GM23338 (cell line): ENCODE results near the gene LRP10. TPM values are rescaled to one million over a fixed set of nuclear protein-coding genes. Genes with fewer than 3 reads are reported as not detected.
"Not testable (repeated sequence)": the region's sequence is repeated elsewhere in the genome, so short reads cannot be mapped to it uniquely, and the experiment has no call there.

Source experiments
- ATAC-seq: fragments of 200-7000 bp; cut with Tn5 transposase; 3 replicates; pipeline ENCODE4 v1.9.1; 2020
- DNase-seq: peaks from one replicate; pipeline ENCODE4 v3.0.0-alpha.2; 2015; ENCODE audit warnings: low spot score
- H2AFZ ChIP-seq: fragments of 200-600 bp; sonication (generic); 2 replicates; pipeline ENCODE4 v1.8.0; 2016; ENCODE audit warnings: antibody characterized with exemption, mild to moderate bottlenecking, moderate library complexity
- H3F3A ChIP-seq: fragments of 200-600 bp; sonication (generic); replicated peaks from 2 replicates; pipeline ENCODE4 v1.8.0; 2017; ENCODE audit warnings: antibody characterized with exemption, mixed run types, low read depth
- H3K27ac ChIP-seq: fragments of 200-600 bp; sonication (generic); 2 replicates; pipeline ENCODE4 v1.6.1; 2016; ENCODE audit warnings: low read depth
- H3K27me3 ChIP-seq: fragments of 200-600 bp; sonication (generic); 2 replicates; pipeline ENCODE4 v1.8.0; 2016; ENCODE audit warnings: mild to moderate bottlenecking, mixed run types, moderate library complexity; ENCODE audit not compliant: insufficient read depth
- H3K36me3 ChIP-seq: fragments of 200-600 bp; sonication (generic); 2 replicates; pipeline ENCODE4 v1.8.0; 2016; ENCODE audit warnings: mild to moderate bottlenecking; ENCODE audit not compliant: insufficient read depth
- H3K4me1 ChIP-seq: fragments of 200-600 bp; sonication (generic); 2 replicates; pipeline ENCODE4 v1.8.0; 2016; ENCODE audit warnings: mild to moderate bottlenecking, moderate library complexity; ENCODE audit not compliant: insufficient read depth
- H3K4me2 ChIP-seq: fragments of 200-600 bp; sonication (generic); 2 replicates; pipeline ENCODE4 v1.7.1; 2017; ENCODE audit warnings: mixed run types
- H3K4me3 ChIP-seq: fragments of 200-600 bp; sonication (generic); 2 replicates; pipeline ENCODE4 v1.6.1; 2016; ENCODE audit warnings: mixed run types
- H3K79me2 ChIP-seq: fragments of 200-600 bp; sonication (generic); replicated peaks from 2 replicates; pipeline ENCODE4 v1.8.0; 2017; ENCODE audit warnings: mild to moderate bottlenecking; ENCODE audit not compliant: insufficient read depth
- H3K9me2 ChIP-seq: fragments of 200-600 bp; sonication (generic); 2 replicates; pipeline ENCODE4 v1.8.0; 2017; ENCODE audit not compliant: insufficient read depth
- H4K20me1 ChIP-seq: fragments of 200-600 bp; sonication (generic); replicated peaks from 2 replicates; pipeline ENCODE4 v1.8.0; 2017; ENCODE audit warnings: mild to moderate bottlenecking; ENCODE audit not compliant: insufficient read depth
- H3K27ac Mint-ChIP-seq: 2 replicates; pipeline ENCODE4 v1.8.0; 2020; ENCODE audit warnings: inconsistent platforms, mild to moderate bottlenecking, moderate library complexity, mixed read lengths
- H3K27me3 Mint-ChIP-seq: 3 replicates; pipeline ENCODE4 v1.8.0; 2022; ENCODE audit warnings: low read depth, mild to moderate bottlenecking, moderate library complexity, mixed read lengths, inconsistent platforms; ENCODE audit not compliant: insufficient read depth, poor library complexity
- H3K36me3 Mint-ChIP-seq: 3 replicates; pipeline ENCODE4 v1.8.0; 2021; ENCODE audit warnings: low read depth, mild to moderate bottlenecking, inconsistent platforms, moderate library complexity, mixed read lengths
- H3K4me1 Mint-ChIP-seq: 3 replicates; pipeline ENCODE4 v1.8.0; 2020; ENCODE audit warnings: mild to moderate bottlenecking, inconsistent platforms, mixed read lengths
- H3K4me3 Mint-ChIP-seq: 3 replicates; pipeline ENCODE4 v1.8.0; 2021; ENCODE audit warnings: moderate library complexity, mild to moderate bottlenecking, inconsistent platforms, mixed read lengths
- H3K9me3 Mint-ChIP-seq: 3 replicates; pipeline ENCODE4 v1.8.0; 2020; ENCODE audit warnings: moderate library complexity, mild to moderate bottlenecking, inconsistent platforms, mixed read lengths
- CTCF ChIP-seq, 2 experiments: fragments of 200-600 bp in 1 of 2; sonication (generic) in 1 of 2; conservative IDR thresholded peaks; 2 replicates each; pipeline versions ENCODE4 v1.5.1 to v1.6.1; 2016 to 2017; ENCODE audit warnings: antibody characterized with exemption in 2 of 2, low read depth in 2 of 2, mild to moderate bottlenecking in 2 of 2, moderate library complexity in 1 of 2
- NANOG ChIP-seq: IDR thresholded peaks from 2 replicates; pipeline ENCODE4 v1.6.1; 2016; ENCODE audit warnings: antibody characterized with exemption, borderline replicate concordance
- POLR2AphosphoS5 ChIP-seq: IDR thresholded peaks from 2 replicates; pipeline ENCODE4 v1.6.1; 2016; ENCODE audit warnings: antibody characterized with exemption, low read depth
- REST ChIP-seq: IDR thresholded peaks from one replicate; pipeline ENCODE4 v1.6.1; 2018; ENCODE audit warnings: antibody characterized with exemption; ENCODE audit not compliant: unreplicated experiment
- ZNF114 ChIP-seq: fragments of 250-450 bp; sonication (Bioruptor Pico); IDR thresholded peaks from 2 replicates; pipeline ENCODE4 v1.5.0; 2020; ENCODE audit warnings: mild to moderate bottlenecking, moderate library complexity
- polyA plus RNA-seq: library from polyadenylated mRNA; unstranded; fragments of >200 nt; fragmentation: Nextera tagmentation; extraction: Ambion mirVana; gene quantifications from 2 replicates; pipeline ENCODE4 v1.2.1, GENCODE V29; 2016
- total RNA-seq: library from RNA; depleted of rRNA; stranded (reverse); fragments of >200 nt; shearing (Covaris generic); gene quantifications from 2 replicates; pipeline ENCODE4 v1.2.3, GENCODE V29; 2014

The LRP10 gene
- total and polyA plus RNA-seq, 2 experiments from 2014 or later = 6.4 to 18.1 TPM

- TF ChIP-seq REST (no peak), POLR2AphosphoS5 (no peak), CTCF (conservative IDR thresholded peaks at IDR 0.05; ENCODE audit: low read depth in 2 of 2) (no peak), NANOG (no peak)
These were observed 46.7 kb upstream of the LRP10 start (continued) for GRCh38 chr14:22824711-22825359.

- Mint-ChIP-seq H3K36me3 (peaks cover 26% of the 10 kb centered on the region), H3K4me1 (peaks cover 24% of the 10 kb centered on the region), H3K27me3 (peaks cover 18% of the 10 kb centered on the region), H3K4me3 (peak overlapping the region; percentile 91), H3K27ac (peak overlapping the region; percentile 88)
- H4K20me1 ChIP-seq, H3K27me3 ChIP-seq, H3K9me3 Mint-ChIP-seq, ATAC-seq, DNase-seq, H3K9me2 ChIP-seq: not testable (repeated sequence)
- H3K27ac ChIP-seq = peak overlapping the region; percentile 85
- H3K4me2 ChIP-seq = peak overlapping the region; percentile 96
- H2AFZ ChIP-seq = peak overlapping the region; percentile 53
- H3K79me2 ChIP-seq = peaks cover 19% of the 10 kb centered on the region
- H3K36me3 ChIP-seq = peaks cover 34% of the 10 kb centered on the region
- H3F3A ChIP-seq = 0 out of 2 replicates have a peak, but pooled peaks cover 11% of the 10 kb centered on the region
- H3K4me1 ChIP-seq = peaks cover 24% of the 10 kb centered on the region
- 0 out of 2 replicates have a peak, but pooled peaks have one; percentile 2 for TF ChIP-seq ZNF114 (CRISPR knock-in tag)
- H3K4me3 ChIP-seq = peak overlapping the region; percentile 93
These were observed 42.4 kb upstream of the LRP10 start for GRCh38 chr14:22829076-22829660.
